ENCODE results near the gene HNMT.
A peak's percentile ranks its signal among the peaks of the same experiment; 100 is the strongest.
"Not testable (repeated sequence)": the region's sequence is repeated elsewhere in the genome, so short reads cannot be mapped to it uniquely, and the experiment has no call there.

HNMT gene

DNA sequence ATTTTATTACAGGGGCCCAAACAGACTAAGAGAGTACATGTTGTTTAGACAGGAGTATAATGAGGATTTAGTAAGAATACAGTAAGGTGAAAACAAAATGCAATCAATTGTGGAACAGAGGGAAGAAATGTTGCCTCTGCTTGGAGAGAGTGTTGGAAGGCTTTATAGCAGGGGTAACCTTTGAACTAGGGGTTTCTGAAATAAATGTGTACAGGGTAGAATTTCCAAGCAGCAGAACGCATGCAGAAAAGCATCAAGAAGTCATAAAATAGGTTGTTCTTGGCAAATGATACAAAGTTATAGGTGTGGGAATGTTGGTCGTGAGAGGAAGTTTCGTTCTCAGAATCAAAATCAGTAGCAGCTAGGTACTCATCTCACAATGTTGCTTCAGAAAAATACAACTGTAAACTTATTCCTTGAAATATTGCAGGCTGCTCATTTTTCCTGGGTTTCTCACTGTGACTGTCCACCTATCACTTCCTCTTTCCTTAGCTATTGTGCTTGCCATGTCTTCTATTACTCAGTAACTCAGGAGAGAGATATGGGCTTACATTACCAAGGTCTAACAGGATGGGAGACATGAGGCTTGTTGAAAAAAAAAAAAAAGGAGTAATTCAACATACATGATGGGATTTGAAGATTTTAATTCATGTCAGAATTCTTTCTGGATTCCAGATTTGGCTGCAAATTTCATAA is 17.1 kb upstream of the HNMT start:
- peak in 1 of 2 experiments; percentile 5 for DNase-seq

DNA sequence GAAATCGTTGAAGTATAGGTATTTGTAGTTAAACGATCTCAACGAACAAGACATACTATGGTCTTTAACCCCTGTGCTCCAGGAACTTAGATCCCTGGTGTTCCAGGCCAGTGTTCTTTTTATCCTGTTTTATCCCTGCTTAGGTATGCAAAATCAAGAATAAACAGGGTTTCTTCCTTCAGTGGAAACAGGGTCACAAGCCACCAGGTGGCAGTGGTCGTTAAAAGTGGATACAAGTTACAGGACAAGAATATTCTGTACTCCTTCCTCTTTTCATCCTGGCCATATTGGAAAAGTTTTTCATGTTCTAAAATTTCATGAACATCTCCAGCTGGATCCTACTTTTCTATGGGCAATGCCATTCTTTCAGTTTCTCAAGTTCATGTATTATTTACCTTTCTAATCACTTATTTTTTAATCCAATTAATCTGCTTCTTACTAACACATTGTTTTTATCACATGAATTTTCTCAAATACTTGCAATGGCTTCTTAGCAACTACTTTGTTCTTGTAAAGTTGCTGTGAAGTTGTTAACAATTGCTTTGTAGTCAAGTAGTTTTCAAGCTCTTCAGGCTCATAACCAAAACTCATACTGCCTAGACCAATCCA is 16.4 kb upstream of the HNMT start:
- DNase-seq: peak; percentile 62 to 66

DNA sequence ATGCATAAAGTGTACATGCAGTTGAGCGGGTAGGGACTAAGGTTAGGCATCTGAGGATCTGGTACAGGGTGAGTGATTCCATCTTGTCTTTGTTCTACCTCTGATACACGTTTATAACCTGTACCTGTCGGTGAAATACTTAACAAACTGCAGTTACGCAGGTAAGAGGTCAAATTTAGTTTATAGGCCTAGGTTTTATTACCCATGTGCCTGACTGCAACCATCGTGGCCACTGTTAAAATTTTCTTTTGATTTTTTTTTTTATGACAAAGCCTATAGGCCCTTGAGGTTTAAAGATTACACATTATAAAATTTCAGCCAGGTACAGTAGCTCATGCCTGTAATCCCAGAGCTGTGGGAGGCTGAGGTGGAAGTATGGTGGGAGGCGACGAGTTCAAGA is 15.4 kb upstream of the HNMT start:
- no peak for DNase-seq

DNA sequence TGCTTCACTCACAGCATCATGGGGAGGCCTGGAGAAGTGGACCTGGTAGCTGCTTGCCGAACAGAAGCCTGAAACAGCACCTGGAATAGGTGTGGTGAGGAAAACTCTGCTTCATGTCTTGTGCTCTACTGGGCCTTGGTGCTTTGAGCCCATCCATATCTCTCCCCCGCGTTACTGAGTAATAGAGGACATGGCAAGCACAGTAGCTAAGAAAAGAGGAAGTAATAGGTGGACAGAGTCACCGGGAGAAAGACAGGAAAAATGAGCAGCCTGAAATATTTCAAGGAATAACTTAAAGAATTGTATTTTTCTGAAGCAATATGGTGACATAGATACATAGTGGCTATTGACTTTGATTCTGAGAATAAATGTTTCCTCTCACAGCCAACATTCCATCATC is 14.0 kb upstream of the HNMT start:
- DNase-seq: no peak

DNA sequence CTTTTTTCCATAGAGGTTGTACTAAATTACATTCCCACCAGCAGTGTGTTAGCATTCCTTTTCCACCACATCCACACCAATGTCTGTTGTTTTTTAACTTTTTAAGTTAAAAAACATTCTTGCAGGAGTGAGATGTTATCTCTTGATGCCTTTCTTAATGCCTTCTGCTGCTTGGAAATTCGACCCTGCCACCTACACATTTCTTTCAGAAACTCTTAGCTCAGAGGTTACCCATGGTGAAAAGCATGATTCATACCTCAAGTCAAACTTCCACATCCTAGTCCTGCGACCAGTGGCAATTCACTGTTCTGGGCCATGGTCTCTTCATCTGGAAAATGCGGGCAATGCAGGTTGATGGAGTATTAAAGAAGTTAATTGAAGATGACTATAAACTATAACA is 12.7 kb upstream of the HNMT start:
- DNase-seq: no peak

DNA sequence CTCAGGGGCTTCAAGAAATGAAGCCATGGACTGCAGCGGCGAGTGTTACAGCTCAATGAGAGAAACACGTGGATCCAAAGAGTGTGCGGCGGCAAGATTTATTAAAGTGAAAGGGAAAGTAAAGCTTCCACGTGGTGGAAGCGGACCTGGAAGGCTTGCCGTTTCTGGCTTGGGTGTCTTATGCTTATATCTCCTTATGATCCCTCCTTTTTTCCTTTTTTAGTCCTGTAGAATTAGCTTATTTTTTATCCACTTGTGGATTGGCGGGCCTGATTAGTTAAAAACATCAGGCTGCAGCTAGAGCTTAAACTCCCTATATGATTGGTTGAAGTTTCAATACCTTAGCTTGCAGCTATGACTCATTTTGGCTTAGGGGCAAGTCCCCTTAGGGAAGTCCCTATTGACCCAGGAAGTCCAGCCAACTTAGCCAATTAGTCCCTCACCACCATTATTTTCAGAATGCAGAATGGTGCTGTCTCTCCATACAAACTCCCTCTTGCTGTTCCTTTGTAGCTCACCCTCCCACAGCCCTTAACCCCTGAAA is 11.6 kb upstream of the HNMT start:
- no peak for DNase-seq

DNA sequence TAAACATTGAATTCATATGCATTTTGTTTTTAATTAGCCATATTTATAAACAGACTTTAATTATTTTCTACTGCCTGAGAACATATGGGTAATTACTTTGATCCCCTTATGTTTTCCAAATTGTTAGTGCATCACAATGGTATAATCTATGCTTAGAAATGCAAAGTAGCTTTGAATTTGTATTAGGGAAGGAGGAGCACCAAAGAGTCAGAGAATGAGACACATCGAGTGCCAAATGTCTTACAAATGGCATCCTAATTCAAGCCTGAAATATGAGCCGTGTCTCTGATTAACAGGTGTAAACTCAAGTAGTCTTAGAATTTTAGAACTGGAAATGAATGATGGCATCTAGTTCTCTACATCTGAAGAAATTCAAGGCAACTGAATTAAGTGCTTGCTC is 8.7 kb upstream of the HNMT start:
- DNase-seq: no peak

DNA sequence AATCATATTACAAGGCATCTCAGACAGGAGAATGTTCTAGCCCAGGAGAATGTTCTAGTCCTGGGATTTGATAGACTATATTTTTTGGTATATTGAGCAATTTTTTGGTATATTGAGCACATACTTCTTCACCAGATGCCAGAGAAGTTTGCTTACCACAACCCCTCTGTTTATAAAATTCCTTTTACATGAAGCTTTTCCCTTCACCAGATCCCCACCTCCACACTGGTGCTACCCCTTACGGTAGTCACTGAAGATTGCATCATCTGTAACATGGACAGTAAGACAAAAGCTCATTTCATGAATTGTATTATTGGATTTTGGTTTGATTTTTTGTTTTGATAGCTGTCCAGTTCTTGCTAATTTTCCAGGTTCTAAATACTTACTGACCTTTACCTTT is 7.2 kb upstream of the HNMT start:
- DNase-seq: no peak

DNA sequence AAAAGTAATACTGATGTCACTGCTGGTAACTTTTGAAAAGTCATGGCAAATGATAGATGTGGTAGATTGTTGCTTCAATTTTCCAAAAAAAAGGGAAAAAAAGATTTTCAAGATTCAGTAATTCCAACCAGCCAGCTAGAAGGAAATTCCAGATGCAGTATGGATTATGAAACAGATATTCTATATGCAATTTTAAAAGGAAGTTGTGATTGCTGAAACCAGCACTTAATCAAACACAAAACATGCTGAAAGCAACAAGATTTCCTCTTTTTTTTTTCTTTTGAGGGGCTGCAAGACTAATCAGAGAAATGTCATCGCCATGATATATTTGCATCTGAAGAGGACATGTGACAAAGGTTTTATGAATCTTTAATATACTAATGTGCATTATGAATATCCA is 5.1 kb upstream of the HNMT start:
- DNase-seq: no peak

DNA sequence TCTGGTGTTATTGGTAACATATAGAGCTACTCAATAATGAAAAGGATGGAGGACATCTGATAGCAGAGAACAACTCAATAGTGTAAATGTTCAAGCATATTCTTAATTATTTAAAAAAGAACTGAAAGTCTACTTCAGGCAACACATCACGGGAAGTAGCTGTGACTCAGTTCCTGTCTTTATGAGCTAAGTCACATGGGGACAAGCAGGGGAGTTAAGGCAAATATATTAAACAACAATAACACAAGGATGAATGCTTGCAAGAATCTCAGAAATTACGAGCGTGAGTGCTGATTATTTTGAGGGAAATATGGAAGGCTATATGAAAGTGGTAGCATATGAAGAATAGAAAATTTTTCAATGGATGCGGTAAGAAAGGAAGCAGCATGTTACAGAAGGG is 4.0 kb upstream of the HNMT start:
- no peak for DNase-seq

DNA sequence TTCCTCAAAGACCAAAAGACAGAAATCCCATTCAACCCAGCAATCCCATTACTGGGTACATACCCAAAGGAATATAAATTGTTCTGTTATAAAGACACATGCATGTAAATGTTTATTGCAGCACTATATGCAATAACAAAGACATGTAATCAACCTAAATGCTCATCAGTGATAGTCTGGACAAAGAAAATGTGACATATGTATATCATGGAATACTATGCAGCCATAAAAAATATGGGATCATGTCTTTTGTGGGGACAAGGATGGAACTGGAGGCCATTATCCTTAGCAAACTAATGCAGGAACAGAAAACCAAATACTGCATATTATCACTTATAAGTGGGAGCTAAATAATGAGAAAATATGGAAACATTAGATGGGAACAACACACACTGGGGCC is 2.7 kb upstream of the HNMT start:
- no peak for DNase-seq

DNA sequence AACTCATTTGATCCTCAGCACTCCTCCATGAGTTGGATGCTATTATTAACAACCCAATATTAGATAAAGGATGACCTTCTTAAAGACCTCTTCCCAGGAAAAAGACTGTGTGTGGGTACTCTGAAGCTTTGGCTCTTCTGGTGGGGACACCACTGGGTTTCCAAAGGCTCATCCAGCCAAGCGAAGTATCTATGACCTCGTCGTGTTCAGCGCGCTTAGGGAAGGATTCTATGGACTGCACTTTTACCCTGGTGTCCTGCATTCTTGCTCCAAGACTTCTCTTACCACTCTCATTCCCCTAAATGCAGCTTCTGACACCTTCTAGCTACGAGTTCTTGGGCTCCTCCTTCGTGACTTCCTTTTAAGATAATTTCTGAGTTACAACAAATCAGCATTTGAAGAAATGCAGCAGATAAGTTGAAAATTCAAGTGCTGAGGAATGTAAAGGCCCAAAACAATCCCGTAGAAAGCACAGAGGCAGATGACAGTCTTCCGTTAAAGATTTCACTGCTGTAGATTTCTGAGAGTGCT is 673 bp upstream of the HNMT start:
- DNase-seq: no peak

DNA sequence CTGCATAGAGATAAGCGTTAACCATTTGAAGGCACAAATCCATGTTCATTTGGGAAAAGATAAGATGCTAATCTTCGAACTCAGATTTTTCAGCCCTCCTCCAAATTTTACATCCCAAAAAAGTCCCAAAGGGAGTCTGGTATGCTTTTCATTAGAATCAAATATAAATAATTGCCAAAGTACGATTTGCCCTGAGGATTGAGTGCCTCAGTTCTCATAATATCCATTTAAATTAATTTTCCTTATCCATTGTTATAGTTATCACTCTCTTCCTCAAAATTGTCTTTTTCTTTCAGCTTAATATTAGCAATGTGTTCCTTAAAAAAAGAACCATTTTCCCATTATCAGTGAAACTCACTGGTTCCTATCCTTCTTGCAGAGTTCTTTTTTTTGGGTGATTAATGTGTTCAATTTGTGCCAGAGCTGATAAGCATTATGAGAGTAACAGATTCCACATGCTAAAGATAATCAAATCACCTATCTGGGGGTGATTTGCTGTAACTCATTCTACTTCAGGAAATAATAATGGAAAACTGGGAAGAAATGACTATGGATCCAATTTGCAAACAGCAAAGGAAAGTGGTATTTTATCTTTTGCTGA is 686 bp downstream of the HNMT start:
- no peak for DNase-seq

DNA sequence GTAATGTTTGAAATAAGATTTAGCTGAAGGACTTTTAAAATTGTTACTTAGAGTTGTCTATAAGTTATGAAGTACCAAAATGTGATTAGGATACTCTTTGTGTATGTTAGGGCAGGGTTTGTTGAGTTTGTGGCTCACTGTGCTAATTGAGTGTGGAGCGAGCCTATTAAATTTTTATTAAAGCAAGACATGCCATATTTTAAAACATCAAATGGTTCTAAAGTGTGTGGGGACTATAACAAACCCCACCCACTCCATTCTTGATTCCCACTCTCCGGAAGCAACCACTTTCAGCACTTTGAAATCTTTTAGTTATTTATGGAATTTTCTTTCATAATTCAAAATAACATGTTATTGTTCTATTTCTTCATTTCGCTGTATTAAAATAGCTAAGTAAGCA is 1.8 kb downstream of the HNMT start:
- DNase-seq: no peak

DNA sequence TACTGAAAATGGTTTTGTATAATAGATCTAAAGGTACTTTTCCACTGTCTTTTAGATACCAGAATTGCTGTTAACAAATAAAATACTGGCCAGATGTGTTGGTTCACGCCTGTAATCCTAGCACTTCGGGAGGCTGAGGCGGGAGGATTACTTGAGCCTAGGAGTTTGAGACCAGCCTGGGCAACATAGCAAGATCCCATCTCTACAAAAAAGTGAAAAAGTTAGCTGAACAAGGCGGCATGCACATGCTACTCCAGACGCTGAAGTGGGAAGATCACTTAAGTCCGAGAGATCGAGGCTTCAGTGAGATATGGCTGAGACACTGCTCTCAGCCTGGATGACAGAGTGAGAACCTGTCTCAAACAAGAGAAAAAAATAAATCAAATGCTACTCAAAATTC is 2.8 kb downstream of the HNMT start:
- no peak for DNase-seq

DNA sequence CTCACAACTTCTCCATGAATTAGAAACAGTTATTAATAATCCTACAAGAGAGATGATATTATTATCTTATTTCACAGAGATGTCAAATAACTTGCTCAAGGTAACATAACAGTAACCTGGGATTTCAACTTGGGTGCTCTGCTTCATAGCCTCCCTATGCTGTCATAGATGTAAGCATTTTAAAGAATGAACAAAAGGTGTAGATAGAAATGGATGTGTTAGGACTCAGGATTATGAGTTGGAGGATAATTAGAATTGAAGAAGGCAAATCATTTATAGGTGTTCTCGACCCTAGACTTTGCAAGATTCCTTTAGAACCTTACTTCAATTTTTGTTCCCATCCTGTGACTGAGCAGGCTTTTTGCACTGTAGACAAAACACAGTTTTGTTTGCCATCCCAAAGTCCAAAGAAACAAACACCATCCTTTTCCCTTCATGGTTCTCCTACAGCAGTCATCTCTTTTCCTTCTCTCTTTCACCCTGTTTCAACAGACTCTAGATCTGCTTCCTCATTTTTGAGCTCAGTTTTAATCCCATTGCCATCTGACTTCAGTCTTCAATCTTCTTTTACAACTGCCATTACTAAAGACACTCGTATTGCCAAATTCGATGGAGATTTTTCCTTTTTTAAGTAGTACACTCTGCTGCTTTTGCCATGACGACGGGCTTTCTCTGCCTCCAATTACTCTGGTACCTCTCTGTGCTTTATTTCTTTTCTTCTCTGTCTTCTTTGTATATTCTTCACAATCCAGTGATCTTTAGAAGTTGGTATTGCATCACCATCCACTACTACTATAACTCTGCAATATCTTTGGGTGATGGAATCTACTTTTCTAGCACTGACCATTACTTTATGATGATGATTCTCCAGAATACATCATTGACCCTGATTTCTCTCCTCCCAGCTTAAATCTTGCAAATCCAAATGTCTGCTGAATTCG is 4.5 kb downstream of the HNMT start:
- DNase-seq: peak; percentile 24 to 34

DNA sequence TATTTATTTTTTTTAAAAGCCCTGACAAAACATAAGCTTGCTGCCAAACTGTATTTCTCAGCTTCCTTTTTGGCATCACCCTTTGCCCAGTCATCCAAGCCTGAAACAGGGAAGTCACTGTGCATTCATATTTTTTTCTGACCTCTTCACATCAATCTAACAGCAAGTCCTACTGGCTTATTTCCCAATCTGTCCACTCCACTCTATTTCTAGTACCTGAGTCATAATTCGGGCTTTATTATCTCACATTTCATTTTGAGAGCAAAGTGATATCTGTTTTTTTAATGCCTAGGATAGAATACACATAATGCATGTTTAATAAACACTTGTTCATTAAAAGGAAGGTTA is 5.1 kb downstream of the HNMT start:
- DNase-seq: peak; percentile 34 to 45

DNA sequence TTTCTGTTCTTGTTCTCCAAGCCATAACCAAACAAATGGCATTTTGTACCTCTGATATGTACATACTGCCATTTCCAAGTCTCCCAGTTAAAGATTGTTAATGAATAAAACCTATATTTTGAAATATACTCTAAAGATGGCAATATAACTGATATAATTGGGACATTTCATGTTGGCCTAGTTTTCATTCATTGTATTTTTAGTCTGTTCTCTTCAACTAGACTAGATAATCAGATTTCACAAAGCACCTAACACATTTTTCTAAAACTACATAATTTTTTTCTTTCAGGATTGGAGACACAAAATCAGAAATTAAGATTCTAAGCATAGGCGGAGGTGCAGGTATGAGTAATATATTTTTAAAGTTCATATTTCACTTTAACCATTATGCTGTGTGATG is 5.6 kb downstream of the HNMT start:
- no peak for DNase-seq

DNA sequence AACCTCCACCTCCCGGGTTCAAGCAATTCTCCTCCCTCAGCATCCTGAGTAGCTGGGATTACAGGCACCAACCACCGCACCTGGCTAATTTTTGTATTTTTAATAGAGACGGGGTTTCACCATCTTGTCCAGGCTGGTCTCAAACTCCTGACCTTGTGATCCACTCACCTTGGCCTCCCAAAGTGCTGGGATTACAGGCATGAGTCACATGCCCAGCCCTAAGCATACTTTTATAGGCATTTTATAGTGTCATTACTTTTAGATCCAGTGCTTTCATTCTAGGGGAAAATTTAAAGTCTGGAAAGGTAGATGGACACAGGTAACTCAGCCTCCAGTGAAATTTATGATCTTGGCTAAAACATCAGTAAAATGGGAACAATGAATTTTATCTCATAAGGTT is 7.0 kb downstream of the HNMT start:
- DNase-seq: not testable (repeated sequence)

DNA sequence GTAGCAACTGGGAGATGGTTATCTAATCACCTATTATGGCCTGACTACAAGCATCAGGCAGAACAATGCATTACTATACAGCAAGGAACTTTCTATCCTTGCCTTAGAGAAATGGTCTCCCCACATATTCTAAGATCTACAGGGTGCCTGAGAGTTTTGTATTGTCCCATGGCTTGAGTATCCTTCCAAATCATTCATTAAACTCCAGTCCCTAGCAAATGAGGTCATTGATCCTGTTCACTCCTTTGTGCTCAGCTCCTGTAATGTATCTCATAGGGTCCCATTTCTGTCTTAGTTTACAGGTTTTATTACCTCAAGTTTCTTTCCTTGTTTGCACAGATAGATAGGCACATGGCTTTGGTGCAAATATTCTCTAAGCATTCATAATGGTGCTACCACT is 9.0 kb downstream of the HNMT start:
- no peak for DNase-seq

DNA sequence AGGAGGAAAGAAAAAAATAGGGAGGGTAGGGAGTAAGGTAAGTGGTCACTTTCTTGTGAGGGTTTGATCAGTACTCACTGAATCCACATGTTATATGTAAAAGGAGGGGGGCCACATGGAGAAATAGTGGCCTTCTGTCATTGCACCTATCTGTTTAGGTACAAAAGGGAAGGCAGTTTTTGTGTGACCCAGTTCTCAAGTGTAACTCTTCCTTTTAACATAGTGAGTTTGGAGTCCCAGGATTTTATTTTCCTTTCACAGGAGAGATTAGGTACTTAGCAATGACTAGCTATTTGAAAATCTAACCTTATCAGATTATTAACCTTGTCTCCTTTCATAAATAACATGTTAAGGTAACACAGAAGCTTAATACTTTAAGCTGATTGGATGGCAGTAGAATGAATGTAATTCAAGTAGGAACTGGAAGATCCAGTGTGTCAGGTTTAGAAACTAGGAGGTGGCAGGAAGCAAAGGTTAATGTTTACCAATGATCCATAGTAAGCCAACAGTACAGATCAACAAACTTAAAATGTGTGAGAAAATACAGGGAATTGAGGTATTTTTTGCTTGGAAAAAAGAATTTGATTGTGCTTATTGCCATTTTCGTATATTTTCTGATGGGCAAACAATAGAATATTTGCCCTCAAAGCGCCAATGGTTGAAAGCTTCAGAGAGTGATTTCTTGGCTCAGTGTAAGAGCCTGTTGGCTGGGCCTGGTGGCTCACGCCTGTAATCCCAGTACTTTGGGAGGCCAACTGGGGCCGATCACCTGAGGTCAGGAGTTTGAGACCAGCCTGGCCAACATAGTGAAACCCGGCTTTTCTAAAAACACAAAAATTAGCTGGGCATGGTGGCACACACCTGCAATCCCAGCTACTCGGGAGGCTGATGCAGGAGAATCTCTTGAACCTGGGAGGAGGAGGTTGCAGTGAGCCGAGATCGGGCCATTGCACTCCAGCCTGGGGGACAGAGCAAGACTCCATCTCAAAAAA is 11.3 kb downstream of the HNMT start:
- no peak for DNase-seq

DNA sequence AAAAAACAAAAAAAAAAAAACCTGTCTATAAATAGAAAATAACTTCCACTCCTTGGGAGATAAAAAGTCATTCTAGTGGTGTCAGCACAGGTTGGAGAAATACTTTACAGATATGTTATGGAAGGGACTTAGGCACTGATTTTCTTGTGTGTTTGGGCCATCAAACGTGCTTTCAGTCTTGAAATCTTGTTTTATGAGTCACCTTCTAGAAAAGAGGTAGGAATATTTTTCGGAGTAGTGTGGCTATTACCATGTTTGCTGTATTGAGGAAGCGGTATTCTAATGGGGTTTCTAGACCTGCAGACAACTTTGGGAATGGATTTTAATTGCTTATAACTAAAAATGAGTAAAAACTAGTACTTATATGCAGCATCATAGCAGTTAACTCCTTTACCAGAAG is 12.0 kb downstream of the HNMT start:
- no peak for DNase-seq

Measured in AML-193 (cell line).